GM12878 (cell line): Measurements from ENCODE around the gene SPATA3. TPM values are rescaled to one million over a fixed set of nuclear protein-coding genes. Genes with fewer than 3 reads are reported as not detected.

Source experiments
- ATAC-seq: fragments of 200-7000 bp; cut with Tn5 transposase; 3 replicates; pipeline ENCODE4 v1.9.1; 2020; ENCODE audit warnings: mild to moderate bottlenecking, moderate library complexity
- BruUV-seq: library from RNA; stranded (reverse); fragments of 400-500 nt; replicated peaks from 2 replicates; lab custom pipeline; 2021; lab: Mats Ljungman, UMichigan
- CTCF ChIA-PET: fragments of 300-600 bp; sonication (Branson Sonifier 250); formaldehyde crosslinking; extraction: SDS; loops from one replicate; lab custom pipeline; 2021; ENCODE audit warnings: inconsistent platforms; lab: Yijun Ruan, JAX
- POLR2A ChIA-PET: fragments of 350-600 bp; formaldehyde crosslinking; extraction: SDS; loops from one replicate; lab custom pipeline; 2021; ENCODE audit warnings: inconsistent platforms; lab: Charles Lee
- RAD21 ChIA-PET: fragments of 300-600 bp; sonication (Branson Sonifier 250); formaldehyde crosslinking; loops from one replicate; lab custom pipeline; 2023; ENCODE audit warnings: antibody characterized with exemption; ENCODE audit not compliant: unreplicated experiment; lab: Charles Lee
- SMC1A ChIA-PET: fragments of 300-600 bp; sonication (Branson Sonifier 250); formaldehyde crosslinking; loops from one replicate; lab custom pipeline; 2023; ENCODE audit not compliant: unreplicated experiment, uncharacterized antibody; lab: Charles Lee
- DNase-seq: peaks from one replicate; pipeline ENCODE4 v3.0.0-alpha.2; 2011; ENCODE audit warnings: low read depth, low spot score
- FAIRE-seq: peaks from 3 replicates; lab custom pipeline; 2011; peaks lifted over from hg19 to GRCh38; lab: Jason Lieb, UNC
- H2AFZ ChIP-seq: 2 replicates; pipeline ENCODE4 v1.6.0; 2011; ENCODE audit warnings: low read depth, low read length, control low read depth; ENCODE audit not compliant: control insufficient read depth
- H3K27ac ChIP-seq: 2 replicates; pipeline ENCODE4 v1.5.1; 2011; ENCODE audit warnings: control low read depth; ENCODE audit not compliant: control insufficient read depth, insufficient read depth
- H3K27me3 ChIP-seq, 2 experiments: replicated peaks in 1 of 2; 2 replicates each; pipeline versions ENCODE4 v1.6.0 to v1.6.1; 2011; ENCODE audit warnings: low read length in 1 of 2; ENCODE audit not compliant: control insufficient read depth in 2 of 2, insufficient read depth in 2 of 2
- H3K36me3 ChIP-seq, 2 experiments: 2 replicates each; pipeline ENCODE4 v1.5.1; 2011; ENCODE audit warnings: low read length in 1 of 2; ENCODE audit not compliant: control insufficient read depth in 2 of 2, insufficient read depth in 2 of 2
- H3K4me1 ChIP-seq: 2 replicates; pipeline ENCODE4 v1.6.1; 2011; ENCODE audit warnings: mild to moderate bottlenecking, low read length, moderate library complexity, mixed read lengths; ENCODE audit not compliant: control insufficient read depth, insufficient read depth
- H3K4me2 ChIP-seq: 2 replicates; pipeline ENCODE4 v1.6.0; 2011; ENCODE audit warnings: control low read depth; ENCODE audit not compliant: control insufficient read depth, insufficient read depth
- H3K4me3 ChIP-seq: fragments of 200-600 bp; sonication (generic); 2 replicates; pipeline ENCODE4 v1.5.1; 2016
- H3K79me2 ChIP-seq: 2 replicates; pipeline ENCODE4 v1.6.0; 2011; ENCODE audit warnings: low read length; ENCODE audit not compliant: control insufficient read depth, insufficient read depth
- H3K9ac ChIP-seq: 2 replicates; pipeline ENCODE4 v1.8.0; 2011; ENCODE audit warnings: low read length, control low read depth, mixed read lengths; ENCODE audit not compliant: control insufficient read depth, insufficient read depth
- H3K9me3 ChIP-seq: replicated peaks from 3 replicates; pipeline ENCODE4 v1.5.1; 2011; ENCODE audit warnings: mild to moderate bottlenecking, low read length; ENCODE audit not compliant: control insufficient read depth, insufficient read depth
- H4K20me1 ChIP-seq: 2 replicates; pipeline ENCODE4 v1.6.0; 2011; ENCODE audit not compliant: control insufficient read depth, insufficient read depth
- CBX5 ChIP-seq: sonication (generic); IDR thresholded peaks from 2 replicates; pipeline ENCODE4 v1.6.1; 2016; ENCODE audit warnings: low read depth, moderate library complexity, mild to moderate bottlenecking, inconsistent platforms
- CREB1 ChIP-seq: IDR thresholded peaks from 2 replicates; pipeline ENCODE4 v1.6.1; 2012; ENCODE audit warnings: low read depth, mild to moderate bottlenecking, inconsistent platforms
- IKZF1 ChIP-seq: fragments of 450-650 bp; conservative IDR thresholded peaks from 2 replicates; pipeline ENCODE4 v1.6.1; 2017; ENCODE audit warnings: antibody characterized with exemption, mild to moderate bottlenecking
- RAD51 ChIP-seq: fragments of 450-650 bp; IDR thresholded peaks from 2 replicates; pipeline ENCODE4 v1.6.1; 2016; ENCODE audit warnings: moderate library complexity, mild to moderate bottlenecking, inconsistent platforms
- WGBS: methylation state at CpG from one replicate; pipeline ENCODE4 v1.1.6; 2016; ENCODE audit warnings: low lambda C conversion rate; ENCODE audit not compliant: insufficient replicate concordance, insufficient coverage; ENCODE audit errors: missing lambda C conversion rate; 5-methylcytosine and 5-hydroxymethylcytosine counted together
- in situ Hi-C: fragments of 300-500 bp; cut with MboI; formaldehyde crosslinking; loops from 9 replicates; pipeline ENCODE4 v1.14.3; 2018; ENCODE audit warnings: mixed read lengths
- intact Hi-C: fragments of 100-400 bp; cut with micrococcal nuclease; formaldehyde crosslinking; loops from one replicate; pipeline ENCODE4 v1.14.2; 2022; ENCODE audit not compliant: unreplicated experiment
- polyA plus RNA-seq, 11 experiments: library from polyadenylated mRNA; depleted of rRNA in 4 of 11; unstranded in 6 of 11; stranded (reverse) in 5 of 11; fragments of >200 nt; fragmentation: Nextera tagmentation in 4 of 11; fragmentation: Illumina TruSeq in 1 of 11; extraction: Ambion mirVana in 4 of 11; extraction: Trizol in 1 of 11; gene quantifications; 1 replicate in 1 of 11; 2 replicates in 10 of 11; pipeline versions ENCODE4 v1.2.1 to v1.2.3, GENCODE V29; 2011 to 2016; ENCODE audit warnings: inconsistent platforms in 2 of 11, missing spikeins in 2 of 11, low read depth in 1 of 11
- total RNA-seq, 4 experiments: library from RNA; depleted of rRNA in 3 of 4; stranded (reverse); fragments of >200 nt in 3 of 4; fragmentation: Illumina TruSeq in 1 of 4; extraction: Trizol in 1 of 4; gene quantifications; 2 replicates each; pipeline versions ENCODE4 v1.2.1 to v1.2.3, GENCODE V29; 2013 to 2021
- TF ChIP-seq, protein P1 (sequence below): fragments of 450-650 bp; IDR thresholded peaks from 2 replicates; pipeline ENCODE4 v1.6.1; 2017; ENCODE audit warnings: mild to moderate bottlenecking, moderate library complexity
- TF ChIP-seq, protein P2 (sequence below): IDR thresholded peaks from 2 replicates; pipeline ENCODE4 v1.6.1; 2012; ENCODE audit warnings: low read depth, low read length, improper control_type of control experiment
- TF ChIP-seq, protein P3 (sequence below): fragments of 450-650 bp; IDR thresholded peaks from 2 replicates; pipeline ENCODE4 v1.6.1; 2017; ENCODE audit warnings: antibody characterized with exemption, mild to moderate bottlenecking, moderate library complexity
- TF ChIP-seq, protein P4 (sequence below): fragments of 450-650 bp; IDR thresholded peaks from 2 replicates; pipeline ENCODE4 v1.6.1; 2017; ENCODE audit warnings: mild to moderate bottlenecking, moderate library complexity

SPATA3 gene
- total and polyA plus RNA-seq, 10 of the 15 experiments (the other 5 are each of a cell fraction or from before 2014, with no cell fraction given) = not detected

DNA sequence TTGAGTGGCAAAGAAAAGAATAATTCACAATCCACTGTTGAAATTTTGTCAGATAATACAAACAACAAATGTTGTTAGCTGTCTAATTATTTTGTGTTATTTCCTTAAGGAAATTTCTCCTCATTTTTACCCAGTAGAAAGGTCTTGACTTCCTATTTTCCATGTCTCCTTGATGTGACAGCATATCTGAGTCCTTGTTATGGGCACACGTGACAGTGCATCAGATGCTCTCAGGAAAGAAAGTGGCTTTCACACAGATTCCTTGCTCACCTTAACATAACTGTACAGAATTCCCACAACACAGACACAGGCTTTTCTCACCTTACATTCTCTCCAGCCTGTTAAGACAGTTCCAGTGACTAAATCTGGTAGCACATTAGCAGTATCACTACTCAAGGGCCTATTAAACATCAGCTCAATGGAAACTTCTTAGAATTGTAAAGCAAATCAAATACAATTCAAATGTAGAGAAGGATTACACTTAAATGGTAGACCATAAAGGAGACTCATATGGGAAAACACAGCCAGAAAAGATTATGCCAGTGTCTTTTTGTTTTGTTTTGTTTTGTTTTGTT lies 40.7 kb upstream of the SPATA3 start:
- Histone ChIP-seq H3K27me3 (no peaks in the 10 kb centered on the region), H3K4me1 (peaks cover 69% of the 10 kb centered on the region), H3K27ac (peak overlapping the region; percentile 99), H3K9me3 (no peaks in the 10 kb centered on the region; the same call in 2 of the 3 replicates), H4K20me1 (no peaks in the 10 kb centered on the region), H3K36me3 (peaks cover 6 to 7% of the 10 kb centered on the region in 2 experiments; a peak in 3 of 4 replicates), H3K79me2 (peaks cover 55% of the 10 kb centered on the region), H3K4me2 (peak overlapping the region; percentile 44; the same call in 1 of the 2 replicates), H3K4me3 (no peak overlapping the region), H2AFZ (no peak overlapping the region), H3K9ac (peak overlapping the region; percentile 23; the same call in 1 of the 2 replicates)
- FAIRE-seq (no peak), DNase-seq (no peak), ATAC-seq (no peak)
- SMC1A ChIA-PET = interaction anchor here (1.9 to 21.6 kb wide), 5 partner anchors 8 to 30 kb away, joined by 9 to 411 read pairs (median 248); partner anchors contain the start of gene GPR55
- RAD21 ChIA-PET = interaction anchor here (0.9 to 22.2 kb wide), 6 partner anchors 8 to 305 kb away, joined by 3 to 400 read pairs (median 13); partner anchors contain the start of gene GPR55
- CTCF ChIA-PET = interaction anchor here (1.2 to 28.4 kb wide), 7 partner anchors 18 to 34 kb away, joined by 3 to 372 read pairs (median 4); no protein-coding TSS in a partner anchor
- POLR2A ChIA-PET = interaction anchor here (1.0 to 17.2 kb wide), 5 partner anchors 9 to 34 kb away, joined by 3 to 192 read pairs (median 4); no protein-coding TSS in a partner anchor
- intact Hi-C loops = loop anchor here (10.0 kb wide), 1 partner anchor 370 kb away; no protein-coding TSS in a partner anchor
- no TSS peak for BruUV-seq
- in situ Hi-C loops = loop anchor here (10.0 kb wide), 1 partner anchor 290 kb away; no protein-coding TSS in a partner anchor
- TF ChIP-seq IKZF1 = 0 out of 2 replicates have a peak, but pooled peaks have one; percentile 41
- TF ChIP-seq, protein P1, sequence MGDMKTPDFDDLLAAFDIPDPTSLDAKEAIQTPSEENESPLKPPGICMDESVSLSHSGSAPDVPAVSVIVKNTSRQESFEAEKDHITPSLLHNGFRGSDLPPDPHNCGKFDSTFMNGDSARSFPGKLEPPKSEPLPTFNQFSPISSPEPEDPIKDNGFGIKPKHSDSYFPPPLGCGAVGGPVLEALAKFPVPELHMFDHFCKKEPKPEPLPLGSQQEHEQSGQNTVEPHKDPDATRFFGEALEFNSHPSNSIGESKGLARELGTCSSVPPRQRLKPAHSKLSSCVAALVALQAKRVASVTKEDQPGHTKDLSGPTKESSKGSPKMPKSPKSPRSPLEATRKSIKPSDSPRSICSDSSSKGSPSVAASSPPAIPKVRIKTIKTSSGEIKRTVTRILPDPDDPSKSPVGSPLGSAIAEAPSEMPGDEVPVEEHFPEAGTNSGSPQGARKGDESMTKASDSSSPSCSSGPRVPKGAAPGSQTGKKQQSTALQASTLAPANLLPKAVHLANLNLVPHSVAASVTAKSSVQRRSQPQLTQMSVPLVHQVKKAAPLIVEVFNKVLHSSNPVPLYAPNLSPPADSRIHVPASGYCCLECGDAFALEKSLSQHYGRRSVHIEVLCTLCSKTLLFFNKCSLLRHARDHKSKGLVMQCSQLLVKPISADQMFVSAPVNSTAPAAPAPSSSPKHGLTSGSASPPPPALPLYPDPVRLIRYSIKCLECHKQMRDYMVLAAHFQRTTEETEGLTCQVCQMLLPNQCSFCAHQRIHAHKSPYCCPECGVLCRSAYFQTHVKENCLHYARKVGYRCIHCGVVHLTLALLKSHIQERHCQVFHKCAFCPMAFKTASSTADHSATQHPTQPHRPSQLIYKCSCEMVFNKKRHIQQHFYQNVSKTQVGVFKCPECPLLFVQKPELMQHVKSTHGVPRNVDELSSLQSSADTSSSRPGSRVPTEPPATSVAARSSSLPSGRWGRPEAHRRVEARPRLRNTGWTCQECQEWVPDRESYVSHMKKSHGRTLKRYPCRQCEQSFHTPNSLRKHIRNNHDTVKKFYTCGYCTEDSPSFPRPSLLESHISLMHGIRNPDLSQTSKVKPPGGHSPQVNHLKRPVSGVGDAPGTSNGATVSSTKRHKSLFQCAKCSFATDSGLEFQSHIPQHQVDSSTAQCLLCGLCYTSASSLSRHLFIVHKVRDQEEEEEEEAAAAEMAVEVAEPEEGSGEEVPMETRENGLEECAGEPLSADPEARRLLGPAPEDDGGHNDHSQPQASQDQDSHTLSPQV = 0 out of 2 replicates have a peak, but pooled peaks have one; percentile 25
- TF ChIP-seq, protein P2, sequence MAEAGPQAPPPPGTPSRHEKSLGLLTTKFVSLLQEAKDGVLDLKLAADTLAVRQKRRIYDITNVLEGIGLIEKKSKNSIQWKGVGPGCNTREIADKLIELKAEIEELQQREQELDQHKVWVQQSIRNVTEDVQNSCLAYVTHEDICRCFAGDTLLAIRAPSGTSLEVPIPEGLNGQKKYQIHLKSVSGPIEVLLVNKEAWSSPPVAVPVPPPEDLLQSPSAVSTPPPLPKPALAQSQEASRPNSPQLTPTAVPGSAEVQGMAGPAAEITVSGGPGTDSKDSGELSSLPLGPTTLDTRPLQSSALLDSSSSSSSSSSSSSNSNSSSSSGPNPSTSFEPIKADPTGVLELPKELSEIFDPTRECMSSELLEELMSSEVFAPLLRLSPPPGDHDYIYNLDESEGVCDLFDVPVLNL = no peak
- TF ChIP-seq CREB1 = no peak
- no peak for TF ChIP-seq CBX5
- TF ChIP-seq RAD51 = peak; percentile 61; the same call in 1 of the 2 replicates
- TF ChIP-seq, protein P3, sequence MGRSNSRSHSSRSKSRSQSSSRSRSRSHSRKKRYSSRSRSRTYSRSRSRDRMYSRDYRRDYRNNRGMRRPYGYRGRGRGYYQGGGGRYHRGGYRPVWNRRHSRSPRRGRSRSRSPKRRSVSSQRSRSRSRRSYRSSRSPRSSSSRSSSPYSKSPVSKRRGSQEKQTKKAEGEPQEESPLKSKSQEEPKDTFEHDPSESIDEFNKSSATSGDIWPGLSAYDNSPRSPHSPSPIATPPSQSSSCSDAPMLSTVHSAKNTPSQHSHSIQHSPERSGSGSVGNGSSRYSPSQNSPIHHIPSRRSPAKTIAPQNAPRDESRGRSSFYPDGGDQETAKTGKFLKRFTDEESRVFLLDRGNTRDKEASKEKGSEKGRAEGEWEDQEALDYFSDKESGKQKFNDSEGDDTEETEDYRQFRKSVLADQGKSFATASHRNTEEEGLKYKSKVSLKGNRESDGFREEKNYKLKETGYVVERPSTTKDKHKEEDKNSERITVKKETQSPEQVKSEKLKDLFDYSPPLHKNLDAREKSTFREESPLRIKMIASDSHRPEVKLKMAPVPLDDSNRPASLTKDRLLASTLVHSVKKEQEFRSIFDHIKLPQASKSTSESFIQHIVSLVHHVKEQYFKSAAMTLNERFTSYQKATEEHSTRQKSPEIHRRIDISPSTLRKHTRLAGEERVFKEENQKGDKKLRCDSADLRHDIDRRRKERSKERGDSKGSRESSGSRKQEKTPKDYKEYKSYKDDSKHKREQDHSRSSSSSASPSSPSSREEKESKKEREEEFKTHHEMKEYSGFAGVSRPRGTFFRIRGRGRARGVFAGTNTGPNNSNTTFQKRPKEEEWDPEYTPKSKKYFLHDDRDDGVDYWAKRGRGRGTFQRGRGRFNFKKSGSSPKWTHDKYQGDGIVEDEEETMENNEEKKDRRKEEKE = no peak
- TF ChIP-seq, protein P4, sequence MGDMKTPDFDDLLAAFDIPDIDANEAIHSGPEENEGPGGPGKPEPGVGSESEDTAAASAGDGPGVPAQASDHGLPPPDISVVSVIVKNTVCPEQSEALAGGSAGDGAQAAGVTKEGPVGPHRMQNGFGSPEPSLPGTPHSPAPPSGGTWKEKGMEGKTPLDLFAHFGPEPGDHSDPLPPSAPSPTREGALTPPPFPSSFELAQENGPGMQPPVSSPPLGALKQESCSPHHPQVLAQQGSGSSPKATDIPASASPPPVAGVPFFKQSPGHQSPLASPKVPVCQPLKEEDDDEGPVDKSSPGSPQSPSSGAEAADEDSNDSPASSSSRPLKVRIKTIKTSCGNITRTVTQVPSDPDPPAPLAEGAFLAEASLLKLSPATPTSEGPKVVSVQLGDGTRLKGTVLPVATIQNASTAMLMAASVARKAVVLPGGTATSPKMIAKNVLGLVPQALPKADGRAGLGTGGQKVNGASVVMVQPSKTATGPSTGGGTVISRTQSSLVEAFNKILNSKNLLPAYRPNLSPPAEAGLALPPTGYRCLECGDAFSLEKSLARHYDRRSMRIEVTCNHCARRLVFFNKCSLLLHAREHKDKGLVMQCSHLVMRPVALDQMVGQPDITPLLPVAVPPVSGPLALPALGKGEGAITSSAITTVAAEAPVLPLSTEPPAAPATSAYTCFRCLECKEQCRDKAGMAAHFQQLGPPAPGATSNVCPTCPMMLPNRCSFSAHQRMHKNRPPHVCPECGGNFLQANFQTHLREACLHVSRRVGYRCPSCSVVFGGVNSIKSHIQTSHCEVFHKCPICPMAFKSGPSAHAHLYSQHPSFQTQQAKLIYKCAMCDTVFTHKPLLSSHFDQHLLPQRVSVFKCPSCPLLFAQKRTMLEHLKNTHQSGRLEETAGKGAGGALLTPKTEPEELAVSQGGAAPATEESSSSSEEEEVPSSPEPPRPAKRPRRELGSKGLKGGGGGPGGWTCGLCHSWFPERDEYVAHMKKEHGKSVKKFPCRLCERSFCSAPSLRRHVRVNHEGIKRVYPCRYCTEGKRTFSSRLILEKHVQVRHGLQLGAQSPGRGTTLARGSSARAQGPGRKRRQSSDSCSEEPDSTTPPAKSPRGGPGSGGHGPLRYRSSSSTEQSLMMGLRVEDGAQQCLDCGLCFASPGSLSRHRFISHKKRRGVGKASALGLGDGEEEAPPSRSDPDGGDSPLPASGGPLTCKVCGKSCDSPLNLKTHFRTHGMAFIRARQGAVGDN = peak; percentile 33; the same call in 1 of the 2 replicates
- WGBS = 40% methylated on average over 1 of the region's 1 CpG
